Neural progenitor cell (in vitro differentiated cells): ENCODE measurements around the gene SIN3B. TPM values are rescaled to one million over a fixed set of nuclear protein-coding genes. Genes with fewer than 3 reads are reported as not detected.

Source experiments
- DNase-seq: peaks from one replicate; pipeline ENCODE4 v3.0.0-alpha.2; 2016; ENCODE audit warnings: low spot score
- H2AFZ ChIP-seq: fragments of 200-600 bp; sonication (generic); replicated peaks from 2 replicates; pipeline ENCODE4 v1.6.1; 2016; ENCODE audit warnings: antibody characterized with exemption
- H3F3A ChIP-seq: fragments of 200-600 bp; sonication (generic); 2 replicates; pipeline ENCODE4 v1.6.1; 2016; ENCODE audit warnings: antibody characterized with exemption, low read depth
- H3K27ac ChIP-seq: fragments of 200-600 bp; sonication (generic); 2 replicates; pipeline ENCODE4 v1.5.1; 2016; ENCODE audit warnings: mild to moderate bottlenecking
- H3K27me3 ChIP-seq: fragments of 200-600 bp; sonication (generic); 2 replicates; pipeline ENCODE4 v1.6.1; 2016; ENCODE audit warnings: mild to moderate bottlenecking, moderate library complexity
- H3K36me3 ChIP-seq: fragments of 200-600 bp; sonication (generic); 2 replicates; pipeline ENCODE4 v1.5.1; 2016
- H3K4me1 ChIP-seq: fragments of 200-600 bp; sonication (generic); 2 replicates; pipeline ENCODE4 v1.6.1; 2016; ENCODE audit warnings: mixed run types
- H3K4me2 ChIP-seq: fragments of 200-600 bp; sonication (generic); 2 replicates; pipeline ENCODE4 v1.6.1; 2016
- H3K4me3 ChIP-seq: fragments of 200-600 bp; sonication (generic); 2 replicates; pipeline ENCODE4 v1.5.1; 2016
- H3K79me2 ChIP-seq: fragments of 200-600 bp; sonication (generic); 2 replicates; pipeline ENCODE4 v1.6.1; 2016; ENCODE audit warnings: low read depth
- H3K9ac ChIP-seq: fragments of 200-600 bp; sonication (generic); 2 replicates; pipeline ENCODE4 v1.6.1; 2016
- H3K9me3 ChIP-seq: fragments of 200-600 bp; sonication (generic); 2 replicates; pipeline ENCODE4 v1.5.1; 2016; ENCODE audit warnings: low read depth
- H4K20me1 ChIP-seq: fragments of 200-600 bp; sonication (generic); 2 replicates; pipeline ENCODE4 v1.6.1; 2016; ENCODE audit warnings: low read depth
- H3K27ac Mint-ChIP-seq: 3 replicates; pipeline ENCODE4 v1.8.0; 2021; ENCODE audit warnings: mixed read lengths
- H3K27me3 Mint-ChIP-seq: 2 replicates; pipeline ENCODE4 v1.8.0; 2022; ENCODE audit warnings: low read depth, mild to moderate bottlenecking, inconsistent platforms, moderate library complexity, mixed read lengths; ENCODE audit not compliant: insufficient read depth
- H3K36me3 Mint-ChIP-seq: 3 replicates; pipeline ENCODE4 v1.8.0; 2021; ENCODE audit warnings: mixed read lengths
- H3K4me1 Mint-ChIP-seq: 3 replicates; pipeline ENCODE4 v1.8.0; 2021; ENCODE audit warnings: mixed read lengths
- H3K4me3 Mint-ChIP-seq: 3 replicates; pipeline ENCODE4 v1.8.0; 2021; ENCODE audit warnings: mild to moderate bottlenecking, moderate library complexity, mixed read lengths
- H3K9me3 Mint-ChIP-seq: 3 replicates; pipeline ENCODE4 v1.8.0; 2020; ENCODE audit warnings: mixed read lengths
- CTCF ChIP-seq: fragments of 200-600 bp; sonication (generic); IDR thresholded peaks from 2 replicates; pipeline ENCODE4 v1.5.1; 2017; ENCODE audit warnings: antibody characterized with exemption, mild to moderate bottlenecking
- EZH2 ChIP-seq: fragments of 200-600 bp; sonication (generic); IDR thresholded peaks from 2 replicates; pipeline ENCODE4 v1.6.1; 2017; ENCODE audit warnings: antibody characterized with exemption, mild to moderate bottlenecking, moderate library complexity
- EZH2phosphoT487 ChIP-seq: fragments of 200-600 bp; sonication (generic); IDR thresholded peaks from 2 replicates; pipeline ENCODE4 v1.6.1; 2017; ENCODE audit warnings: antibody characterized with exemption
- total RNA-seq: library from RNA; depleted of rRNA; stranded (reverse); fragments of >200 nt; gene quantifications from 2 replicates; pipeline ENCODE4 v1.2.3, GENCODE V29; 2015; ENCODE audit warnings: low replicate concordance

The SIN3B gene
- total RNA-seq, 1 donor from 2014 or later: 21.2 TPM

- no peak overlapping the region for H3K9ac ChIP-seq
- Mint-ChIP-seq H3K4me1 (no peaks in the 10 kb centered on the region), H3K36me3 (peaks cover 19% of the 10 kb centered on the region), H3K27ac (no peak overlapping the region), H3K4me3 (no peak overlapping the region), H3K9me3 (no peaks in the 10 kb centered on the region), H3K27me3 (no peaks in the 10 kb centered on the region)
- TF ChIP-seq CTCF: no peak
- no peak for TF ChIP-seq EZH2phosphoT487
- TF ChIP-seq EZH2: no peak
- no peak overlapping the region for H3K27ac ChIP-seq
- no peak for DNase-seq
- H2AFZ ChIP-seq: no peak overlapping the region
- H3K36me3 ChIP-seq: no peaks in the 10 kb centered on the region
- H3K27me3 ChIP-seq: no peaks in the 10 kb centered on the region
- H3K4me2 ChIP-seq: no peak overlapping the region
- H3K79me2 ChIP-seq: peaks cover 9% of the 10 kb centered on the region
- H3F3A ChIP-seq: peaks cover 6% of the 10 kb centered on the region
- no peak overlapping the region for H3K4me3 ChIP-seq
- no peaks in the 10 kb centered on the region for H3K4me1 ChIP-seq
- no peaks in the 10 kb centered on the region for H3K9me3 ChIP-seq
- H4K20me1 ChIP-seq: peaks cover 7% of the 10 kb centered on the region
These were observed 42.7 kb downstream of the SIN3B start for GRCh38 chr19:16871871-16872270.

GRCh38 chr19:16872728-16873127 is 43.5 kb downstream of the SIN3B start:
- Histone ChIP-seq H3K27ac (no peak overlapping the region), H3K79me2 (peaks cover 9% of the 10 kb centered on the region), H3K4me1 (no peaks in the 10 kb centered on the region), H3F3A (peaks cover 6% of the 10 kb centered on the region), H3K9me3 (no peaks in the 10 kb centered on the region), H3K36me3 (no peaks in the 10 kb centered on the region), H2AFZ (no peak overlapping the region), H3K4me2 (no peak overlapping the region), H3K4me3 (no peak overlapping the region), H4K20me1 (peaks cover 7% of the 10 kb centered on the region), H3K27me3 (no peaks in the 10 kb centered on the region), H3K9ac (no peak overlapping the region)
- Mint-ChIP-seq H3K27me3 (no peaks in the 10 kb centered on the region), H3K9me3 (no peaks in the 10 kb centered on the region), H3K27ac (no peak overlapping the region), H3K36me3 (peaks cover 22% of the 10 kb centered on the region), H3K4me3 (no peak overlapping the region), H3K4me1 (no peaks in the 10 kb centered on the region)
- no peak for DNase-seq
- no peak for TF ChIP-seq CTCF
- TF ChIP-seq EZH2phosphoT487: no peak
- no peak for TF ChIP-seq EZH2

- H3K9me3 Mint-ChIP-seq: no peaks in the 10 kb centered on the region
These were observed 44.4 kb downstream of the SIN3B start for GRCh38 chr19:16873594-16873993.

More at GRCh38 chr19:16873594-16873993, 44.4 kb downstream of the SIN3B start:
- H3K27ac Mint-ChIP-seq: peak overlapping the region; percentile 33
- H3K36me3 Mint-ChIP-seq: peaks cover 18% of the 10 kb centered on the region
- TF ChIP-seq CTCF (no peak), EZH2phosphoT487 (no peak), EZH2 (no peak)
- H3K27ac ChIP-seq: no peak overlapping the region
- no peak overlapping the region for H3K4me2 ChIP-seq
- peaks cover 9% of the 10 kb centered on the region for H3K79me2 ChIP-seq
- H4K20me1 ChIP-seq: peaks cover 7% of the 10 kb centered on the region
- no peaks in the 10 kb centered on the region for H3K4me1 Mint-ChIP-seq
- H3K27me3 ChIP-seq: no peaks in the 10 kb centered on the region
- H3K9ac ChIP-seq: no peak overlapping the region
- no peak overlapping the region for H2AFZ ChIP-seq
- H3F3A ChIP-seq: peaks cover 6% of the 10 kb centered on the region
- no peak overlapping the region for H3K4me3 Mint-ChIP-seq
- no peak for DNase-seq
- H3K36me3 ChIP-seq: no peaks in the 10 kb centered on the region
- H3K27me3 Mint-ChIP-seq: peaks cover 2% of the 10 kb centered on the region
- no peaks in the 10 kb centered on the region for H3K9me3 ChIP-seq
- H3K4me1 ChIP-seq: no peaks in the 10 kb centered on the region
- no peak overlapping the region for H3K4me3 ChIP-seq
